HG03442 (cell line): ENCODE results near the gene ACY1.
A peak's percentile ranks its signal among the peaks of the same experiment; 100 is the strongest.
"Not testable (repeated sequence)": the region's sequence is repeated elsewhere in the genome, so short reads cannot be mapped to it uniquely, and the experiment has no call there.

ENCODE experiments used
- ATAC-seq: cut with Tn5 transposase; IDR thresholded peaks from one replicate; pipeline ENCODE4 v1.9.1; 2021; ENCODE audit warnings: mild to moderate bottlenecking, moderate library complexity; ENCODE audit not compliant: unreplicated experiment

ACY1 gene

GRCh38 chr3:51980253-51980652 is 3.1 kb upstream of the ACY1 start:
- ATAC-seq, result no peak

GRCh38 chr3:51982352-51982837 is 940 bp upstream of the ACY1 start:
- peak; percentile 39 for ATAC-seq

GRCh38 chr3:51983578-51984268 is 388 bp downstream of the ACY1 start:
- no peak for ATAC-seq

GRCh38 chr3:51984269-51984647 is 923 bp downstream of the ACY1 start:
- ATAC-seq, result no peak

GRCh38 chr3:51985063-51985462 is 1.7 kb downstream of the ACY1 start:
- ATAC-seq, result no peak

DNA sequence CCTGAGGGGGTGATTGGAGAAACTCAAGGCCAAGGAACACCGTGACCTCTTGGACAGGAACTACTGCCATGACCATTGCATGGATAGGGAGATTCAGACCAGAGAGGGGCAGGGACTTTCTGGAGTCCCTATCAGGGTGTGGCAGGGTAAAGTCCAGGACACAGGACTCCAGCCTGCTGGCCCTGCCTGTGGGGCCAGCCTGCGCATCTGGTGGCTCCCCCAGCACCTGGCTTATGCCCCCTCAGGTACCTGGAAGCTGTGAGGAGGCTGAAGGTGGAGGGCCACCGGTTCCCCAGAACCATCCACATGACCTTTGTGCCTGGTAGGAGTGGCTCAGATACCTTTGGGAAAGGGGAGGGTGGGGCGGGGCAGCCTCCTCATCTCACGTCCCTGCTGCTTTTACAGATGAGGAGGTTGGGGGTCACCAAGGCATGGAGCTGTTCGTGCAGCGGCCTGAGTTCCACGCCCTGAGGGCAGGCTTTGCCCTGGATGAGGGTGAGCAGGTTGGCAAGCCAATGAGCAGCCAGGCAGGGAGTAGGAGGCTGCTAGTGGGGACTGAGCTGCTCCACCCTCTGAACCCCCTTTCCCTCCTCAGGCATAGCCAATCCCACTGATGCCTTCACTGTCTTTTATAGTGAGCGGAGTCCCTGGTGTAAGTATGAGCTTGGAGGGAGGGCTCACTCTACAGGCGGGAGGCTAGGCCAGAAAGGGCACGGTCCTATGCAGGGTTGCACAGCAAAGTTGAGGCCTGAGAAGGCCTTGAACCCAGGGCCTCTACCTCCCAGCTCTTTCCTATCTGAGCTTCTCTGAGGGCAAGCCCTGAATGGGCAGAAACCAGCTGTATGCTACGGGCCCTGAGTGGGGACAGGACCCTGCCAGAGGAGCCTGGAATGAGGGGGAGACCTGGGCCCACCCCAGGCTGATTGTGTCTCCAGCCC is 2.9 kb downstream of the ACY1 start:
- no peak for ATAC-seq

DNA sequence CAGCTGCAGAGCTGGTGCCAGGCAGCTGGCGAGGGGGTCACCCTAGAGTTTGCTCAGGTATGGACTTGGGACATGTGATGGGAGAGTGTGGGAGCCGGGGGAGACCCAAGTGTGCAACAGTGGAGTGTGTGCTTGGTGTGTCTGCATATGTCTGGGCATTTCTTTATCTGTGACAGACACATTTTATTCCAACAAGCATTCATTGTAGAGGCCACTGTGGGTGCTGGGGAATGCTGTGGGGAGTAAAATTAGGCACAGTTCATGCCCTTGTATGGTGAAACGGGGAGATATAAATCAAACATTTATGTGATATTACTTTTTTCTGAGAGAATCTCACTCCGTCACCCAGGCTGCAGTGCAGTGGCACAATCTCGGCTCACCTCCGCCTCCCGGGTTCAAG is 4.2 kb downstream of the ACY1 start:
- ATAC-seq, result no peak

GRCh38 chr3:51988286-51989146 is 5.2 kb downstream of the ACY1 start:
- no peak for ATAC-seq

- not testable (repeated sequence) for ATAC-seq
Measured at GRCh38 chr3:51990501-51990971, 7.2 kb downstream of the ACY1 start.

GRCh38 chr3:51992017-51992682 is 8.8 kb downstream of the ACY1 start:
- no peak for ATAC-seq

DNA sequence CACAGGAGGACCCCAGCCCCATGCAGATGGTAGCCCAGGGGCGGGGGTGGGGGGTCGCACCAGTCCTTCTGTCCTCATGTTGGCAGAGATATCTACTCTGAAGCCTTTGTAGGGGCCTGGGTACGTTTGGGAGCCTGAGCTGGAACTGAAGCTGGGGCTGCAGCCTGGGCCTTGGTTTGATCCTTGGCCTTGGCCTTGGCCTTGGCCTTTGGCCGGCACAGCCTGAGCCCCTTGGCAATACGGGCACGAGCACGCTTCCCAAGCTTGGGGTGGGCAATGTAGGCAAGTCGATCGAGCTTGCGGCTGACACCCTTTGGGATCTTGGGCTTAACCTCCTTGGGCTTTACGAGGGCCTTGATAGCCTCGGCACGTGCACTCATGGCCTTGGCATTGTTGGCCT is 10.3 kb downstream of the ACY1 start:
- ATAC-seq, result not testable (repeated sequence)

- ATAC-seq, result no peak
Measured at GRCh38 chr3:51994530-51994929, 11.2 kb downstream of the ACY1 start.

- peak; percentile 75 for ATAC-seq
Measured at GRCh38 chr3:51995346-51996163, 12.2 kb downstream of the ACY1 start, which contains the start of gene RPL29. Gene RPL29 (minus strand): TSS chr3:51995895. CDS start chr3:51995461, 434 bp downstream.

- ATAC-seq, result no peak
Measured at GRCh38 chr3:51997172-51997571, 13.8 kb downstream of the ACY1 start.

GRCh38 chr3:51997935-51998596 is 14.7 kb downstream of the ACY1 start:
- ATAC-seq, result no peak

- ATAC-seq, result no peak
Measured at GRCh38 chr3:51998774-51999173, 15.4 kb downstream of the ACY1 start.

- no peak for ATAC-seq
Measured at GRCh38 chr3:51999846-52000245, 16.5 kb downstream of the ACY1 start.

DNA sequence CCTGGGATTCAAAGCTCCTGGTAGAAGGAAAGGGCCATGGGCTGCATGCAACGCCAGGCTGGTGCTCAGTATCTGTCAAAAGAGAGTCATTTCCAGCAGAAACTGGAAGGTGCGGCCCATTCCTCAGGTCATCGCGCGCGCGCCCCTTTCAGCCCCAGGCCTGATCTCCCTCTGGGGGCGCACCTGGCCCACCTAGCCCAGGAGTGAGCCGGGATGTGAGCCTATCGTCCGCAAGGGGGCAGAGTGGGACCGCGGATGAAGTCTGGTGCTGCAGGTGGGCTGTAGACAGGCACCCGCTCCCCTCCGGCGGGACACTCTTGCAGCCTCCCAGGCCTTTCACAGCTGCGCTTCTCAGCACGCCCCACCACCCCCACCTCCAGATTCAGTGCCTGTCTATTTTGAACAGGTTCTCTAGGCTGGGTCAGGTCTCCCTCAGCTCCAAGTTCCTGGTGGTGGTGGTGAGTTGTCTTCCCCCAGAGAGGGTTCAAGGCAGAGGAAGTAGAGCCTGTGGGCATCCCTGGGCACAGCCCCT is 18.2 kb downstream of the ACY1 start:
- peak; percentile 74 for ATAC-seq

- no peak for ATAC-seq
Measured at GRCh38 chr3:52002748-52003147, 19.4 kb downstream of the ACY1 start.
